K562 (cell line): ENCODE measurements around the gene BROX. TPM values are rescaled to one million over a fixed set of nuclear protein-coding genes. Genes with fewer than 3 reads are reported as not detected.

ENCODE experiments used
- ATAC-seq: fragments of 200-7000 bp; cut with Tn5 transposase; 3 replicates; pipeline ENCODE4 v1.9.1; 2020; ENCODE audit warnings: moderate library complexity
- BruUV-seq: library from RNA; stranded (reverse); fragments of 400-500 nt; replicated peaks from 2 replicates; lab custom pipeline; 2021; lab: Mats Ljungman, UMichigan
- CTCF ChIA-PET: fragments of 300-600 bp; formaldehyde crosslinking; extraction: SDS; loops from one replicate; lab custom pipeline; 2021; ENCODE audit warnings: low intra/inter-chr PET ratio; lab: Yijun Ruan, JAX
- POLR2A ChIA-PET: fragments of 300-600, 350-650 bp; sonication (Branson Sonifier 250); formaldehyde crosslinking; extraction: SDS; loops from one replicate; lab custom pipeline; 2021; ENCODE audit warnings: antibody characterized with exemption, inconsistent platforms; lab: Yijun Ruan, JAX
- DNase-seq, 4 experiments: peaks; one replicate each; pipeline versions ENCODE4 v3.0.0 to v3.0.0-alpha.2; 2011 to 2018; ENCODE audit warnings: low spot score in 3 of 4, mixed read lengths in 3 of 4; ENCODE audit errors: extremely low read depth in 1 of 4
- FAIRE-seq: peaks from 2 replicates; lab custom pipeline; 2011; peaks lifted over from hg19 to GRCh38; lab: Jason Lieb, UNC
- H2AFZ ChIP-seq: 2 replicates; pipeline ENCODE4 v1.6.0; 2011; ENCODE audit warnings: low read depth, low read length, control low read depth, inconsistent platforms
- H3K27ac ChIP-seq: fragments of 200-600 bp; 3 replicates; pipeline ENCODE4 v1.8.0; 2011; ENCODE audit warnings: low read depth, mild to moderate bottlenecking, control low read depth, inconsistent platforms, low read length, moderate library complexity, mixed read lengths; ENCODE audit errors: extremely low read depth
- H3K27me3 ChIP-seq, 2 experiments: fragments of 300-600 bp in 1 of 2; 2 replicates in 1 of 2; 3 replicates in 1 of 2; pipeline versions ENCODE4 v1.6.0 to v1.8.0; 2011; ENCODE audit warnings: inconsistent platforms in 2 of 2, low read length in 2 of 2, mild to moderate bottlenecking in 1 of 2, mixed read lengths in 1 of 2, moderate library complexity in 1 of 2; ENCODE audit not compliant: control insufficient read depth in 2 of 2, insufficient read depth in 2 of 2
- H3K36me3 ChIP-seq: fragments of 300-600 bp; 3 replicates; pipeline ENCODE4 v1.8.0; 2011; ENCODE audit warnings: mild to moderate bottlenecking, low read length, inconsistent platforms; ENCODE audit not compliant: control insufficient read depth, insufficient read depth
- H3K4me1 ChIP-seq, 2 experiments: fragments of 200-600 bp in 1 of 2; replicated peaks in 1 of 2; 2 replicates in 1 of 2; 3 replicates in 1 of 2; pipeline versions ENCODE4 v1.5.1 to v1.8.0; 2011; ENCODE audit warnings: inconsistent platforms in 2 of 2, low read length in 2 of 2, mild to moderate bottlenecking in 1 of 2, mixed read lengths in 1 of 2, moderate library complexity in 1 of 2; ENCODE audit not compliant: control insufficient read depth in 2 of 2, insufficient read depth in 2 of 2
- H3K4me2 ChIP-seq: 2 replicates; pipeline ENCODE4 v1.6.1; 2011; ENCODE audit warnings: low read length, control low read depth, inconsistent platforms, mixed read lengths; ENCODE audit not compliant: insufficient read depth
- H3K4me3 ChIP-seq: fragments of 200-600 bp; sonication (generic), shearing (Covaris generic); 2 replicates; pipeline ENCODE4 v1.5.1; 2016; ENCODE audit warnings: control low read depth, inconsistent platforms
- H3K79me2 ChIP-seq: fragments of 200-600 bp; 3 replicates; pipeline ENCODE4 v1.8.0; 2011; ENCODE audit warnings: low read length, inconsistent platforms; ENCODE audit not compliant: control insufficient read depth, insufficient read depth
- H3K9ac ChIP-seq, 2 experiments: 2 replicates each; pipeline versions ENCODE4 v1.6.0 to v1.6.1; 2011; ENCODE audit warnings: low read depth in 2 of 2, low read length in 2 of 2, control low read depth in 1 of 2, inconsistent platforms in 1 of 2, mild to moderate bottlenecking in 1 of 2, mixed read lengths in 1 of 2; ENCODE audit not compliant: insufficient read depth in 1 of 2
- H3K9me1 ChIP-seq: one replicate; pipeline ENCODE4 v1.6.0; 2011; ENCODE audit warnings: inconsistent platforms, mild to moderate bottlenecking, low read length, moderate library complexity; ENCODE audit not compliant: control insufficient read depth, insufficient read depth
- H3K9me3 ChIP-seq: replicated peaks from 2 replicates; pipeline ENCODE4 v1.5.1; 2011; ENCODE audit warnings: low read depth, low read length, inconsistent platforms; ENCODE audit not compliant: control insufficient read depth, insufficient read depth
- H4K20me1 ChIP-seq: replicated peaks from 2 replicates; pipeline ENCODE4 v1.6.1; 2011; ENCODE audit warnings: low read length, inconsistent platforms, mixed read lengths; ENCODE audit not compliant: control insufficient read depth, insufficient read depth
- BCLAF1 ChIP-seq, 2 experiments: fragments of 450-650 bp in 1 of 2; IDR thresholded peaks; 2 replicates each; pipeline ENCODE4 v1.6.1; 2011 to 2017; ENCODE audit warnings: low read depth in 2 of 2, antibody characterized with exemption in 1 of 2, borderline replicate concordance in 1 of 2, low read length in 1 of 2, mild to moderate bottlenecking in 1 of 2, mixed read lengths in 1 of 2; ENCODE audit not compliant: control insufficient read depth in 1 of 2
- E2F3 ChIP-seq: fragments of 250-450 bp; sonication (Bioruptor Pico); IDR thresholded peaks from 2 replicates; pipeline ENCODE4 v1.4.0; 2020; ENCODE audit warnings: mild to moderate bottlenecking
- FOXA1 ChIP-seq: fragments of 450-650 bp; IDR thresholded peaks from 2 replicates; pipeline ENCODE4 v1.6.1; 2016; ENCODE audit warnings: mild to moderate bottlenecking, borderline replicate concordance
- HIVEP1 ChIP-seq: fragments of 250-450 bp; sonication (Bioruptor Pico); IDR thresholded peaks from 2 replicates; pipeline ENCODE4 v1.4.0; 2020; ENCODE audit warnings: mild to moderate bottlenecking
- MCM7 ChIP-seq, 2 experiments: fragments of 450-650 bp; IDR thresholded peaks; 2 replicates each; pipeline ENCODE4 v1.6.1; 2016 to 2018
- NELFE ChIP-seq: IDR thresholded peaks from 2 replicates; pipeline ENCODE4 v1.6.1; 2011; ENCODE audit warnings: mild to moderate bottlenecking; ENCODE audit not compliant: insufficient read depth, insufficient read length
- SNIP1 ChIP-seq: fragments of 450-650 bp; IDR thresholded peaks from 2 replicates; pipeline ENCODE4 v1.7.1; 2017; ENCODE audit warnings: low read depth, mild to moderate bottlenecking
- STAT6 ChIP-seq: sonication (generic); formaldehyde crosslinking; IDR thresholded peaks from 2 replicates; pipeline ENCODE4 v1.8.1; 2023; ENCODE audit warnings: mild to moderate bottlenecking, missing genetic modification reagents
- TCF7 ChIP-seq: sonication (generic); IDR thresholded peaks from 2 replicates; pipeline ENCODE4 v1.6.1; 2016; ENCODE audit warnings: antibody characterized with exemption, borderline replicate concordance
- ZEB2 ChIP-seq: fragments of 450-650 bp; IDR thresholded peaks from 2 replicates; pipeline ENCODE4 v1.6.1; 2016
- ZNF639 ChIP-seq, 2 experiments: fragments of 200-800 bp in 1 of 2; sonication (Bioruptor generic) in 1 of 2; sonication (generic) in 1 of 2; formaldehyde crosslinking in 1 of 2; IDR thresholded peaks in 1 of 2; conservative IDR thresholded peaks in 1 of 2; 2 replicates each; pipeline versions ENCODE4 v1.5.0 to v1.6.1; 2016 to 2020; ENCODE audit warnings: missing compliant biosample characterization in 1 of 2, missing genetic modification characterization in 1 of 2, missing genetic modification reagents in 1 of 2
- ZNF780A ChIP-seq: fragments of 250-450 bp; sonication (Bioruptor Pico); IDR thresholded peaks from 2 replicates; pipeline ENCODE4 v1.5.0; 2021; ENCODE audit warnings: mild to moderate bottlenecking
- WGBS: fragments of 100-300 bp; shearing (Covaris generic); methylation state at CpG from one replicate; pipeline ENCODE4 v1.1.6; 2016; ENCODE audit warnings: low coverage, mixed read lengths; ENCODE audit not compliant: insufficient coverage; ENCODE audit errors: missing lambda C conversion rate; 5-methylcytosine and 5-hydroxymethylcytosine counted together
- in situ Hi-C: fragments of 300-500 bp; cut with MboI; formaldehyde crosslinking; loops from 4 replicates; pipeline ENCODE4 v1.15.0; 2018; ENCODE audit warnings: inconsistent platforms, mixed read lengths
- intact Hi-C: fragments of 100-400 bp; cut with micrococcal nuclease; formaldehyde crosslinking; loops from 2 replicates; pipeline ENCODE4 v1.14.2; 2022
- polyA plus RNA-seq, 8 experiments: library from polyadenylated mRNA; depleted of rRNA in 4 of 8; stranded (reverse) in 5 of 8; unstranded in 3 of 8; fragments of >200 nt; fragmentation: Nextera tagmentation in 2 of 8; fragmentation: Illumina TruSeq in 1 of 8; extraction: Ambion mirVana in 2 of 8; extraction: Trizol in 1 of 8; gene quantifications; 2 replicates each; pipeline versions ENCODE4 v1.2.1 to v1.2.3, GENCODE V29; 2011 to 2014; ENCODE audit warnings: inconsistent platforms in 1 of 8, missing spikeins in 1 of 8
- total RNA-seq, 7 experiments: library from RNA; depleted of rRNA in 6 of 7; stranded (reverse); fragments of >200 nt in 6 of 7; fragmentation: Illumina TruSeq in 2 of 7; extraction: Trizol in 2 of 7; gene quantifications; 2 replicates each; pipeline versions ENCODE4 v1.2.1 to v1.2.3, GENCODE V29; 2011 to 2021; ENCODE audit warnings: low replicate concordance in 1 of 7

The BROX gene
- total and polyA plus RNA-seq, 9 of the 15 experiments (the other 6 are each of a cell fraction or from before 2014, with no cell fraction given): 9.4 to 153 (median 45.1) TPM

- H3K36me3 ChIP-seq: peaks cover 28% of the 10 kb centered on the region
- ATAC-seq (no peak), DNase-seq (no peak), FAIRE-seq (no peak)
- 70% methylated on average over 2 of the region's 2 CpGs for WGBS
- no peaks in the 10 kb centered on the region for H3K9me1 ChIP-seq
- CTCF ChIA-PET: no interaction called here
- no peaks in the 10 kb centered on the region for H3K27me3 ChIP-seq
- H3K4me1 ChIP-seq: no peaks in the 10 kb centered on the region
- H3K27ac ChIP-seq: no peak overlapping the region
- TF ChIP-seq E2F3 (CRISPR knock-in tag) (no peak), TCF7 (no peak), BCLAF1 (IDR thresholded peaks at IDR 0.05; ENCODE audit: borderline replicate concordance in 1 of 2, control insufficient read depth in 1 of 2, low read depth in 2 of 2, low read length in 1 of 2) (no peak), ZEB2 (no peak), MCM7 (IDR thresholded peaks at IDR 0.05) (no peak), SNIP1 (no peak), FOXA1 (no peak), ZNF639 (CRISPR knock-in tag; conservative IDR thresholded peaks at IDR 0.05 in 1 of 2, IDR thresholded peaks at IDR 0.05 in 1 of 2) (no peak), HIVEP1 (CRISPR knock-in tag) (no peak), NELFE (no peak), STAT6 (CRISPR knock-in tag) (no peak), ZNF780A (CRISPR knock-in tag) (no peak)
- BruUV-seq: no TSS peak
- no peaks in the 10 kb centered on the region for H4K20me1 ChIP-seq
- no peak overlapping the region for H3K9ac ChIP-seq
- no peak overlapping the region for H2AFZ ChIP-seq
- in situ Hi-C loops: no loop called here
- no peak overlapping the region for H3K4me3 ChIP-seq
- intact Hi-C loops: loop anchor here (5.0 kb wide), 1 partner anchor 35 kb away; no protein-coding TSS in a partner anchor
- H3K4me2 ChIP-seq: no peak overlapping the region
- no peaks in the 10 kb centered on the region; the same call in 2 of the 3 replicates for H3K79me2 ChIP-seq
- POLR2A ChIA-PET: interaction anchor here (1.1 to 1.2 kb wide), 3 partner anchors 14 to 21 kb away, joined by 3 to 4 read pairs (median 3); partner anchors contain the start of genes AIDA and BROX
- no peaks in the 10 kb centered on the region for H3K9me3 ChIP-seq
Observed at GRCh38 chr1:222697203-222697602, 15.2 kb upstream of the BROX start.
